H9 (cell line): Measurements from ENCODE around the gene R3HDM1. TPM values are rescaled to one million over a fixed set of nuclear protein-coding genes. Genes with fewer than 3 reads are reported as not detected.
A peak's percentile ranks its signal among the peaks of the same experiment; 100 is the strongest.

Experiments
- DNase-seq: peaks from one replicate; pipeline ENCODE4 v3.0.0-alpha.2; 2017
- H2AFZ ChIP-seq: one replicate; pipeline ENCODE4 v1.6.1; 2013; ENCODE audit warnings: mild to moderate bottlenecking, low read length, control low read depth, moderate library complexity
- H2AK5ac ChIP-seq: 2 replicates; pipeline ENCODE4 v1.6.1; 2013; ENCODE audit warnings: low read length, control low read depth, mixed read lengths; ENCODE audit not compliant: insufficient read length
- H2BK120ac ChIP-seq: one replicate; pipeline ENCODE4 v1.6.1; 2013; ENCODE audit warnings: low read depth, mild to moderate bottlenecking, low read length, control low read depth, inconsistent platforms; ENCODE audit not compliant: poor library complexity, severe bottlenecking
- H2BK12ac ChIP-seq: 2 replicates; pipeline ENCODE4 v1.6.1; 2013; ENCODE audit warnings: low read length, control low read depth, mixed read lengths, low read depth; ENCODE audit not compliant: insufficient read length
- H2BK15ac ChIP-seq: 2 replicates; pipeline ENCODE4 v1.6.1; 2013; ENCODE audit warnings: low read depth, low read length, control low read depth
- H2BK20ac ChIP-seq: one replicate; pipeline ENCODE4 v1.6.1; 2013; ENCODE audit warnings: low read depth, mild to moderate bottlenecking, low read length, control low read depth, inconsistent platforms; ENCODE audit not compliant: poor library complexity, severe bottlenecking
- H2BK5ac ChIP-seq: 2 replicates; pipeline ENCODE4 v1.6.1; 2013; ENCODE audit warnings: low read length, control low read depth, mixed read lengths; ENCODE audit not compliant: insufficient read length
- H3K14ac ChIP-seq: 2 replicates; pipeline ENCODE4 v1.6.1; 2013; ENCODE audit warnings: low read length, control low read depth; ENCODE audit not compliant: insufficient read depth
- H3K18ac ChIP-seq: 2 replicates; pipeline ENCODE4 v1.6.1; 2013; ENCODE audit warnings: low read depth, mild to moderate bottlenecking, mixed read lengths, low read length, control low read depth; ENCODE audit not compliant: insufficient read length
- H3K23ac ChIP-seq: 2 replicates; pipeline ENCODE4 v1.6.1; 2013; ENCODE audit warnings: low read length, control low read depth, mixed read lengths, low read depth; ENCODE audit not compliant: insufficient read length
- H3K23me2 ChIP-seq: 2 replicates; pipeline ENCODE4 v1.6.1; 2013; ENCODE audit warnings: low read depth, mild to moderate bottlenecking, mixed read lengths, low read length, control low read depth; ENCODE audit not compliant: insufficient read length, poor library complexity, severe bottlenecking
- H3K27ac ChIP-seq: 2 replicates; pipeline ENCODE4 v1.5.1; 2013; ENCODE audit warnings: low read length, control low read depth, mixed read lengths, low read depth; ENCODE audit not compliant: insufficient read length
- H3K27me3 ChIP-seq: 2 replicates; pipeline ENCODE4 v1.6.1; 2013; ENCODE audit warnings: low read length, control low read depth, inconsistent platforms; ENCODE audit not compliant: insufficient read depth
- H3K4ac ChIP-seq: 2 replicates; pipeline ENCODE4 v1.6.1; 2013; ENCODE audit warnings: low read depth, mild to moderate bottlenecking, control low read depth, inconsistent platforms, low read length, moderate library complexity
- H3K4me1 ChIP-seq: 2 replicates; pipeline ENCODE4 v1.6.1; 2013; ENCODE audit warnings: low read length, control low read depth, inconsistent platforms; ENCODE audit not compliant: insufficient read depth
- H3K4me2 ChIP-seq: 2 replicates; pipeline ENCODE4 v1.6.1; 2013; ENCODE audit warnings: low read length, control low read depth, mixed read lengths; ENCODE audit not compliant: insufficient read length, insufficient read depth
- H3K56ac ChIP-seq: 2 replicates; pipeline ENCODE4 v1.6.1; 2013; ENCODE audit warnings: low read depth, mild to moderate bottlenecking, mixed read lengths, low read length, control low read depth; ENCODE audit not compliant: insufficient read length
- H3K79me1 ChIP-seq: 2 replicates; pipeline ENCODE4 v1.6.1; 2013; ENCODE audit warnings: low read depth, mild to moderate bottlenecking, moderate library complexity, low read length, control low read depth, inconsistent platforms; ENCODE audit not compliant: insufficient read depth, poor library complexity, severe bottlenecking
- H3K79me2 ChIP-seq: 2 replicates; pipeline ENCODE4 v1.6.1; 2013; ENCODE audit warnings: low read length, control low read depth, inconsistent platforms; ENCODE audit not compliant: insufficient read depth
- H3K9ac ChIP-seq: 2 replicates; pipeline ENCODE4 v1.6.1; 2013; ENCODE audit warnings: low read length, control low read depth, mixed read lengths; ENCODE audit not compliant: insufficient read length; ENCODE audit errors: extremely low read depth
- H3K9me3 ChIP-seq: one replicate; pipeline ENCODE4 v1.6.1; 2013; ENCODE audit warnings: low read depth, low read length, inconsistent platforms; ENCODE audit not compliant: control insufficient read depth
- H3T11ph ChIP-seq: one replicate; pipeline ENCODE4 v1.6.1; 2013; ENCODE audit warnings: mild to moderate bottlenecking, low read length, control low read depth, inconsistent platforms
- H4K20me1 ChIP-seq: one replicate; pipeline ENCODE4 v1.6.1; 2013; ENCODE audit not compliant: control insufficient read depth, insufficient read length, insufficient read depth
- H4K5ac ChIP-seq: 2 replicates; pipeline ENCODE4 v1.6.1; 2013; ENCODE audit warnings: low read depth, mild to moderate bottlenecking, mixed read lengths, low read length, control low read depth; ENCODE audit not compliant: insufficient read length
- H4K8ac ChIP-seq: replicated peaks from 2 replicates; pipeline ENCODE4 v1.6.1; 2013; ENCODE audit warnings: low read length, control low read depth, mixed read lengths, low read depth; ENCODE audit not compliant: insufficient read length
- H4K91ac ChIP-seq: 2 replicates; pipeline ENCODE4 v1.6.1; 2013; ENCODE audit warnings: low read depth, mild to moderate bottlenecking, moderate library complexity, mixed read lengths, low read length, control low read depth; ENCODE audit not compliant: insufficient read length
- H3K27ac Mint-ChIP-seq, 3 experiments: 2 replicates in 2 of 3; 3 replicates in 1 of 3; pipeline ENCODE4 v1.8.0; 2020 to 2021; ENCODE audit warnings: mixed read lengths in 3 of 3, mild to moderate bottlenecking in 1 of 3, moderate library complexity in 1 of 3
- H3K27me3 Mint-ChIP-seq: 2 replicates; pipeline ENCODE4 v1.8.0; 2021; ENCODE audit warnings: low read depth, mild to moderate bottlenecking, moderate library complexity, mixed read lengths
- H3K36me3 Mint-ChIP-seq, 3 experiments: 2 replicates in 2 of 3; 3 replicates in 1 of 3; pipeline ENCODE4 v1.8.0; 2020 to 2021; ENCODE audit warnings: low read depth in 3 of 3, mixed read lengths in 3 of 3; ENCODE audit not compliant: insufficient read depth in 1 of 3
- H3K4me1 Mint-ChIP-seq, 2 experiments: 2 replicates each; pipeline ENCODE4 v1.8.0; 2020; ENCODE audit warnings: mixed read lengths in 2 of 2
- H3K4me3 Mint-ChIP-seq, 2 experiments: 2 replicates in 1 of 2; 3 replicates in 1 of 2; pipeline ENCODE4 v1.8.0; 2020 to 2021; ENCODE audit warnings: mild to moderate bottlenecking in 2 of 2, mixed read lengths in 2 of 2, moderate library complexity in 1 of 2
- H3K9me3 Mint-ChIP-seq, 2 experiments: 2 replicates in 1 of 2; 3 replicates in 1 of 2; pipeline ENCODE4 v1.8.0; 2020; ENCODE audit warnings: mild to moderate bottlenecking in 2 of 2, mixed read lengths in 2 of 2, moderate library complexity in 1 of 2
- WGBS: extraction: QIAGEN DNeasy Blood & Tissue Kit; methylation state at CpG from one replicate; pipeline ENCODE4 v1.1.7; 2013; ENCODE audit warnings: missing lambda C conversion rate, low lambda C conversion rate, mixed read lengths; ENCODE audit not compliant: insufficient read length; ENCODE audit errors: extremely low coverage; 5-methylcytosine and 5-hydroxymethylcytosine counted together
- total RNA-seq: library from RNA; stranded (reverse); gene quantifications from 2 replicates; pipeline ENCODE4 v1.2.1, GENCODE V29; 2021
- TF ChIP-seq, protein P1 (sequence below): fragments of 200-600 bp; sonication (generic); conservative IDR thresholded peaks from 3 replicates; pipeline ENCODE4 v1.8.0; 2021; ENCODE audit warnings: antibody characterized with exemption, mild to moderate bottlenecking

R3HDM1 gene
- total RNA-seq, 1 experiment from 2014 or later: 58.8 TPM

DNA sequence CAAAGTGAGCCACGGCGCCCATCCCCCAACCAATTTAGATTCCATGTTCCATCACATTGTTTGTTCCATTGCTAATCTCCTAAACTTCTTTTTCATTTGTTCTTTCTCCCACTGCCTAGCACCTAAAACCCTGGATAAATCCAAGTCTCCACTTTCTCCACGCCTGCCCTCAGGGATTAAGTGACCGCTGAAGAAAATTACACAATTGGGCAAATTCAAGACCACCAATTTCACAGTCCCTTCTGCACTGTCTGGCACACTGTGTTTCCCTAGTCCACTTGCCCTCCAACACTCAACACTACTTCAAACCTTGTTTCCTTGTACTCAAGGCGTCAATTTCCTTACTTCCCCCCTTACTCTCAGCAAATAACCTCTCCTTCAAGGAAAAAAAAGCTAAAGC lies 205.3 kb downstream of the R3HDM1 start:
- no peak overlapping the region for H2BK15ac ChIP-seq
- Mint-ChIP-seq H3K27me3 (no peaks in the 10 kb centered on the region), H3K27ac (peak overlapping the region in 1 of 3 experiments; percentile 24; a peak in 1 of 7 replicates), H3K9me3 (no peaks in the 10 kb centered on the region; a peak in 1 of 5 replicates), H3K4me1 (peaks cover 0 to 5% of the 10 kb centered on the region in 2 experiments; a peak in 1 of 4 replicates), H3K36me3 (no peaks in the 10 kb centered on the region), H3K4me3 (no peak overlapping the region)
- TF ChIP-seq, protein P1, sequence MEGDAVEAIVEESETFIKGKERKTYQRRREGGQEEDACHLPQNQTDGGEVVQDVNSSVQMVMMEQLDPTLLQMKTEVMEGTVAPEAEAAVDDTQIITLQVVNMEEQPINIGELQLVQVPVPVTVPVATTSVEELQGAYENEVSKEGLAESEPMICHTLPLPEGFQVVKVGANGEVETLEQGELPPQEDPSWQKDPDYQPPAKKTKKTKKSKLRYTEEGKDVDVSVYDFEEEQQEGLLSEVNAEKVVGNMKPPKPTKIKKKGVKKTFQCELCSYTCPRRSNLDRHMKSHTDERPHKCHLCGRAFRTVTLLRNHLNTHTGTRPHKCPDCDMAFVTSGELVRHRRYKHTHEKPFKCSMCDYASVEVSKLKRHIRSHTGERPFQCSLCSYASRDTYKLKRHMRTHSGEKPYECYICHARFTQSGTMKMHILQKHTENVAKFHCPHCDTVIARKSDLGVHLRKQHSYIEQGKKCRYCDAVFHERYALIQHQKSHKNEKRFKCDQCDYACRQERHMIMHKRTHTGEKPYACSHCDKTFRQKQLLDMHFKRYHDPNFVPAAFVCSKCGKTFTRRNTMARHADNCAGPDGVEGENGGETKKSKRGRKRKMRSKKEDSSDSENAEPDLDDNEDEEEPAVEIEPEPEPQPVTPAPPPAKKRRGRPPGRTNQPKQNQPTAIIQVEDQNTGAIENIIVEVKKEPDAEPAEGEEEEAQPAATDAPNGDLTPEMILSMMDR: no peak
- no peak overlapping the region for H4K8ac ChIP-seq
- H4K91ac ChIP-seq: no peak overlapping the region
- H3K27ac ChIP-seq: no peak overlapping the region
- no CpG with 5 or more reads among the region's 5 CpGs for WGBS
- no peaks in the 10 kb centered on the region for H3K79me2 ChIP-seq
- H3K4me1 ChIP-seq: no peaks in the 10 kb centered on the region
- no peak overlapping the region for H4K5ac ChIP-seq
- H3K9ac ChIP-seq: no peak overlapping the region
- no peak overlapping the region for H3K23ac ChIP-seq
- no peaks in the 10 kb centered on the region for H3K9me3 ChIP-seq
- H2BK12ac ChIP-seq: no peak overlapping the region
- no peak overlapping the region for H2AK5ac ChIP-seq
- H2AFZ ChIP-seq: no peak overlapping the region
- no peak overlapping the region for H3K18ac ChIP-seq
- H3K14ac ChIP-seq: no peak overlapping the region
- no peaks in the 10 kb centered on the region for H4K20me1 ChIP-seq
- H2BK20ac ChIP-seq: no peak overlapping the region
- no peak overlapping the region for H3K4me2 ChIP-seq
- no peak overlapping the region for H3K4ac ChIP-seq
- DNase-seq: no peak
- H3K23me2 ChIP-seq: no peaks in the 10 kb centered on the region
- H2BK5ac ChIP-seq: no peak overlapping the region
- H3K79me1 ChIP-seq: no peaks in the 10 kb centered on the region
- no peak overlapping the region for H2BK120ac ChIP-seq
- H3T11ph ChIP-seq: no peak overlapping the region
- no peaks in the 10 kb centered on the region for H3K27me3 ChIP-seq
- H3K56ac ChIP-seq: no peak overlapping the region
